Measurements from ENCODE around the gene SLC4A4.

Gene SLC4A4

GRCh38 chr4:71303850-71304249 is 35.0 kb upstream of the SLC4A4 start:
- Histone ChIP-seq H3K4me2 (no peak overlapping the region), H3K9me3 (replicated peaks in 1 of 11) (peaks cover 0 to 3% (median 0%) of the 10 kb centered on the region in 11 experiments; a peak in 1 of 22 replicates), H3K27ac (no peak overlapping the region), H3K27me3 (no peaks in the 10 kb centered on the region), H3K4me3 (no peak overlapping the region), H3K9ac (no peak overlapping the region), H3K36me3 (no peaks in the 10 kb centered on the region), H4K20me1 (no peaks in the 10 kb centered on the region), H3K4me1 (no peaks in the 10 kb centered on the region)
- no peak for TF ChIP-seq Cebpa-rat (IDR thresholded peaks at IDR 0.05)

GRCh38 chr4:71304289-71304850 is 34.5 kb upstream of the SLC4A4 start:
- no peak for TF ChIP-seq Cebpa-rat (IDR thresholded peaks at IDR 0.05)
- Histone ChIP-seq H3K4me2 (no peak overlapping the region), H3K36me3 (no peaks in the 10 kb centered on the region), H3K27ac (no peak overlapping the region), H3K9ac (no peak overlapping the region), H4K20me1 (no peaks in the 10 kb centered on the region), H3K27me3 (no peaks in the 10 kb centered on the region), H3K9me3 (replicated peaks in 1 of 11) (peaks cover 0 to 7% (median 0%) of the 10 kb centered on the region in 11 experiments; a peak in 2 of 22 replicates), H3K4me3 (no peak overlapping the region), H3K4me1 (no peaks in the 10 kb centered on the region)

- Histone ChIP-seq H3K9me3 (replicated peaks in 1 of 11) (peaks cover 0 to 7% (median 0%) of the 10 kb centered on the region in 11 experiments; a peak in 2 of 22 replicates), H3K9ac (no peak overlapping the region), H3K27ac (no peak overlapping the region), H3K4me2 (no peak overlapping the region), H3K4me1 (no peaks in the 10 kb centered on the region), H3K4me3 (no peak overlapping the region), H3K27me3 (no peaks in the 10 kb centered on the region), H3K36me3 (no peaks in the 10 kb centered on the region), H4K20me1 (no peaks in the 10 kb centered on the region)
- no peak for TF ChIP-seq Cebpa-rat (IDR thresholded peaks at IDR 0.05)
Observed at GRCh38 chr4:71307729-71308128, 31.1 kb upstream of the SLC4A4 start.

GRCh38 chr4:71322425-71322824 is 16.4 kb upstream of the SLC4A4 start:
- TF ChIP-seq Cebpa-rat (IDR thresholded peaks at IDR 0.05), result no peak
- no peak overlapping the region for H3K4me3 ChIP-seq
- H3K4me1 ChIP-seq, result no peaks in the 10 kb centered on the region
- H4K20me1 ChIP-seq, result no peaks in the 10 kb centered on the region
- H3K9ac ChIP-seq, result no peak overlapping the region
- no peaks in the 10 kb centered on the region for H3K27me3 ChIP-seq
- no peak overlapping the region for H3K4me2 ChIP-seq
- no peak overlapping the region for H3K27ac ChIP-seq
- H3K36me3 ChIP-seq, result no peaks in the 10 kb centered on the region
- no peaks in the 10 kb centered on the region for H3K9me3 ChIP-seq (replicated peaks in 1 of 11)

DNA sequence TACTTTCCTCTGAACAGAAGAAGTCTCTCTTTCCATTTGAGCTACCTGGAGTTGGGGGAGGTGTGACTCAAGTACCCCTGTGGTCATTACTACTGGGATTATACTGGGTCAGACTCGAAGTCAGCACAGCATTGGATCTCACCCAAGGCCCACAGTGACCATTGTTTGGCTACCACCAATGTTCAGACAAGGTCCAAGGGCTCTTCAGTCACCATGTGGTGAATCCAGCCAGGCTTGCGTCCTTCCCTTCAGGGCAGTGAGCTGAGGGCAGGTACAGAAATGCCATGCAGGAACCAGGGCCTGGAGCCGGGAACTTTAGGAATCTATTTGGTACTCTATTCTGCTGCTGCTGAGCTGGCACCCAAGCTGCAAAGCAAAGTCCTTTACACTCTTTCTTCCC is 5.5 kb upstream of the SLC4A4 start:
- Histone ChIP-seq H3K4me1 (no peaks in the 10 kb centered on the region), H3K27ac (no peak overlapping the region), H3K36me3 (no peaks in the 10 kb centered on the region), H4K20me1 (no peaks in the 10 kb centered on the region), H3K4me2 (no peak overlapping the region), H3K4me3 (no peak overlapping the region), H3K9me3 (replicated peaks in 1 of 11) (no peaks in the 10 kb centered on the region), H3K9ac (no peak overlapping the region), H3K27me3 (no peaks in the 10 kb centered on the region)
- TF ChIP-seq Cebpa-rat (IDR thresholded peaks at IDR 0.05), result no peak

- Histone ChIP-seq H3K27me3 (no peaks in the 10 kb centered on the region), H3K36me3 (no peaks in the 10 kb centered on the region), H3K27ac (no peak overlapping the region), H4K20me1 (no peaks in the 10 kb centered on the region), H3K4me3 (no peak overlapping the region), H3K4me1 (peaks cover 0 to under 1% (median under 1%) of the 10 kb centered on the region in 10 experiments; a peak in 10 of 20 replicates), H3K4me2 (no peak overlapping the region), H3K9ac (no peak overlapping the region), H3K9me3 (replicated peaks in 1 of 11) (no peaks in the 10 kb centered on the region)
- no peak for TF ChIP-seq Cebpa-rat (IDR thresholded peaks at IDR 0.05)
Observed at GRCh38 chr4:71333960-71334359, 4.9 kb upstream of the SLC4A4 start.

GRCh38 chr4:71334465-71334882 is 4.3 kb upstream of the SLC4A4 start:
- Histone ChIP-seq H3K9ac (no peak overlapping the region), H3K36me3 (no peaks in the 10 kb centered on the region), H3K9me3 (replicated peaks in 1 of 11) (no peaks in the 10 kb centered on the region), H3K4me1 (peaks cover 0 to 6% (median 4%) of the 10 kb centered on the region in 10 experiments; a peak in 10 of 20 replicates), H3K27ac (no peak overlapping the region), H4K20me1 (no peaks in the 10 kb centered on the region; a peak in 1 of 22 replicates), H3K27me3 (no peaks in the 10 kb centered on the region), H3K4me2 (no peak overlapping the region), H3K4me3 (no peak overlapping the region)
- no peak for TF ChIP-seq Cebpa-rat (IDR thresholded peaks at IDR 0.05)

DNA sequence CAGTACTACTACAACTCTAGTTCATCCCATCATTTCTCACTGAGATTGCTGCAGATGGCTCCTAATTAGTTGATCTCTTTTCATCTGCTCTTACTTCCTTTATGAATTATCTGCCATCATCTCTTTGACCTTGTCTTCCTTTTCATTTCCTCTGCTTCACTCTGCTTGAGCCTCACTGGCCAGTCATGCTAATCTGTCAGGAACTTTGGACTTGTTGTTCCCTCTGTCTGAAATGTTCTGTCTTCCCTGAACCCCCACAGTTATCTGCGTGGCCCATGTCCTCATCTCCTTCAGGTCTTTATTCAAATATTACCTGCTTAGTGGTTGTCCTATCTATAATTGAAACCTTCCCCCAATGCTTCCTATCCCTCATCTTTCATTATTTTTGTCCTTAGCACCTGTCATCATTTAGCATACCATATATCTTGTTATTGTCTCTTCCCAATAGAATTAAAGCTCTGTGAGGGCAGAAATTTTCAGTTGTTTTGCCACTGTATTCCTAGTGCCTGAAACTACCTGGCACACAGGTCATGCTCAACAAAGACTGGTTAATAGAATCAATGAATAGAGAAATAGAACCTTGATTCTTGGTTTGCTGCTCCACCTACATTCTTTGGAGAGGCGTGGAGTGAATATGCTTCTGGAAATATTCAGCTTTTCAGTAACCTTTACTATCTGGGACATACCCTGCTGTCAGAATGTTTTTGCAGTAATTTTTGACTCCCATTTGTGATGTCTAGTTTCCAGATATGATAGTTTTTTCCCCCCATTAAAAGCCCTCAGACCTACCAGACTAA is 5.0 kb downstream of the SLC4A4 start:
- no peak overlapping the region for H3K9ac ChIP-seq
- H3K27me3 ChIP-seq, result no peaks in the 10 kb centered on the region
- H3K9me3 ChIP-seq (replicated peaks in 1 of 11), result no peaks in the 10 kb centered on the region
- TF ChIP-seq Cebpa-rat (IDR thresholded peaks at IDR 0.05), result no peak
- no peaks in the 10 kb centered on the region; a peak in 1 of 22 replicates for H4K20me1 ChIP-seq
- no peak overlapping the region for H3K4me3 ChIP-seq
- H3K27ac ChIP-seq, result no peak overlapping the region
- peaks cover 0 to 8% (median 5%) of the 10 kb centered on the region in 10 experiments; a peak in 12 of 20 replicates for H3K4me1 ChIP-seq
- no peaks in the 10 kb centered on the region for H3K36me3 ChIP-seq
- H3K4me2 ChIP-seq, result no peak overlapping the region

DNA sequence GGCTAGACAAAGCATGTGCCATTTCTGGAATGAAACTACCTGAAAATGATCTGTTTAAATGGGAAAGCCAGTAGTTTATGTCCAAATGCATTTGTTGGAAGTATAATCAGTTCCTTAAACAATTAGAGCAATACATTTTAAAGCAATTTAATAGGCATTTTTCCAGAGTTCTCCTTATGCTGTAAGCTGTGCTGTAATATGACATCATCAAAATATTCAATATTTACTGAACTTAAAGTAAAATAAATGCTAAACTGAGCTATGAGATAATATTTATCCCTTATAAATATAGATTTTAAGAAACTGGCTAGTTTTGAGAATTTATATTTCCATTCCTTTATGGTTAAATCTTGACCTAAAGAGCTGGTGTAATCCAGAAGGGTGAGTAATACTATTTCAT is 7.9 kb downstream of the SLC4A4 start:
- Histone ChIP-seq H3K4me2 (no peak overlapping the region), H3K4me3 (no peak overlapping the region), H3K9ac (no peak overlapping the region), H4K20me1 (no peaks in the 10 kb centered on the region), H3K9me3 (replicated peaks in 1 of 11) (no peaks in the 10 kb centered on the region), H3K27ac (no peak overlapping the region), H3K4me1 (peaks cover 0 to 6% (median 0%) of the 10 kb centered on the region in 10 experiments; a peak in 2 of 20 replicates), H3K27me3 (no peaks in the 10 kb centered on the region), H3K36me3 (no peaks in the 10 kb centered on the region)
- no peak for TF ChIP-seq Cebpa-rat (IDR thresholded peaks at IDR 0.05)

Data from BLaER1 treated with 17β-estradiol and CSF1 and Interleukin-3, amounts not matched to agents 10 nM and 100 nM (cell line).